ENCODE results near the gene ATG3. TPM values are rescaled to one million over a fixed set of nuclear protein-coding genes. Genes with fewer than 3 reads are reported as not detected.
"Not testable (repeated sequence)": the region's sequence is repeated elsewhere in the genome, so short reads cannot be mapped to it uniquely, and the experiment has no call there.

The ATG3 gene
- total RNA-seq, 1 experiment from 2014 or later = 27.5 TPM

GRCh38 chr3:112568642-112569041, 6.9 kb upstream of the ATG3 start:
- in situ Hi-C loops (cut with HindIII; ENCODE audit: low pct_unique_long_range_greater_than_20kb, low sequenced_read_pairs) = no loop called here
- no peak for DNase-seq (ENCODE audit: low read depth)

GRCh38 chr3:112564940-112565305, 3.2 kb upstream of the ATG3 start:
- in situ Hi-C loops (cut with HindIII; ENCODE audit: low pct_unique_long_range_greater_than_20kb, low sequenced_read_pairs) = no loop called here
- DNase-seq (ENCODE audit: low read depth) = no peak

- DNase-seq (ENCODE audit: low read depth); in situ Hi-C loops (cut with HindIII; ENCODE audit: low pct_unique_long_range_greater_than_20kb, low sequenced_read_pairs): not testable (repeated sequence)
Observed at GRCh38 chr3:112564247-112564939, 2.6 kb upstream of the ATG3 start.

- in situ Hi-C loops (cut with HindIII; ENCODE audit: low pct_unique_long_range_greater_than_20kb, low sequenced_read_pairs) = no loop called here
- DNase-seq (ENCODE audit: low read depth) = no peak
Observed at GRCh38 chr3:112561484-112561733, 353 bp downstream of the ATG3 start.

GRCh38 chr3:112560721-112561483, 860 bp downstream of the ATG3 start:
- in situ Hi-C loops (cut with HindIII; ENCODE audit: low pct_unique_long_range_greater_than_20kb, low sequenced_read_pairs) = no loop called here
- DNase-seq (ENCODE audit: low read depth) = peak; percentile 68

- in situ Hi-C loops (cut with HindIII; ENCODE audit: low pct_unique_long_range_greater_than_20kb, low sequenced_read_pairs) = no loop called here
- no peak for DNase-seq (ENCODE audit: low read depth)
Observed at GRCh38 chr3:112560307-112560706, 1.5 kb downstream of the ATG3 start.

- in situ Hi-C loops (cut with HindIII; ENCODE audit: low pct_unique_long_range_greater_than_20kb, low sequenced_read_pairs) = no loop called here
Observed at GRCh38 chr3:112557976-112558375, 3.8 kb downstream of the ATG3 start.

GRCh38 chr3:112555535-112556170, 6.1 kb downstream of the ATG3 start:
- in situ Hi-C loops (cut with HindIII; ENCODE audit: low pct_unique_long_range_greater_than_20kb, low sequenced_read_pairs) = no loop called here
- no peak for DNase-seq (ENCODE audit: low read depth)

More at GRCh38 chr3:112557976-112558375, 3.8 kb downstream of the ATG3 start:
- no peak for DNase-seq (ENCODE audit: low read depth)

GRCh38 chr3:112550859-112551258, 10.9 kb downstream of the ATG3 start:
- in situ Hi-C loops (cut with HindIII; ENCODE audit: low pct_unique_long_range_greater_than_20kb, low sequenced_read_pairs) = no loop called here

GRCh38 chr3:112546216-112546759, 15.5 kb downstream of the ATG3 start:
- DNase-seq (ENCODE audit: low read depth) = no peak
- in situ Hi-C loops (cut with HindIII; ENCODE audit: low pct_unique_long_range_greater_than_20kb, low sequenced_read_pairs) = no loop called here

More at GRCh38 chr3:112550859-112551258, 10.9 kb downstream of the ATG3 start:
- DNase-seq (ENCODE audit: low read depth) = no peak

GRCh38 chr3:112539825-112540650, 21.7 kb downstream of the ATG3 start:
- in situ Hi-C loops (cut with HindIII; ENCODE audit: low pct_unique_long_range_greater_than_20kb, low sequenced_read_pairs) = no loop called here
- DNase-seq (ENCODE audit: low read depth) = no peak

GRCh38 chr3:112531358-112531781, 30.4 kb downstream of the ATG3 start:
- in situ Hi-C loops (cut with HindIII; ENCODE audit: low pct_unique_long_range_greater_than_20kb, low sequenced_read_pairs) = no loop called here
- no peak for DNase-seq (ENCODE audit: low read depth)

- DNase-seq (ENCODE audit: low read depth) = no peak
- in situ Hi-C loops (cut with HindIII; ENCODE audit: low pct_unique_long_range_greater_than_20kb, low sequenced_read_pairs) = no loop called here
Observed at GRCh38 chr3:112530573-112530972, 31.2 kb downstream of the ATG3 start.

- DNase-seq (ENCODE audit: low read depth); in situ Hi-C loops (cut with HindIII; ENCODE audit: low pct_unique_long_range_greater_than_20kb, low sequenced_read_pairs): not testable (repeated sequence)
Observed at GRCh38 chr3:112524127-112524526, 37.6 kb downstream of the ATG3 start.

- no peak for DNase-seq (ENCODE audit: low read depth)
- in situ Hi-C loops (cut with HindIII; ENCODE audit: low pct_unique_long_range_greater_than_20kb, low sequenced_read_pairs) = no loop called here
Observed at GRCh38 chr3:112519424-112520001, 42.2 kb downstream of the ATG3 start.

GRCh38 chr3:112518970-112519369, 42.8 kb downstream of the ATG3 start:
- DNase-seq (ENCODE audit: low read depth); in situ Hi-C loops (cut with HindIII; ENCODE audit: low pct_unique_long_range_greater_than_20kb, low sequenced_read_pairs): not testable (repeated sequence)

GRCh38 chr3:112514527-112515128, 47.1 kb downstream of the ATG3 start:
- in situ Hi-C loops (cut with HindIII; ENCODE audit: low pct_unique_long_range_greater_than_20kb, low sequenced_read_pairs) = no loop called here
- DNase-seq (ENCODE audit: low read depth) = no peak

GRCh38 chr3:112512320-112512719, 49.4 kb downstream of the ATG3 start:
- DNase-seq (ENCODE audit: low read depth) = no peak
- in situ Hi-C loops (cut with HindIII; ENCODE audit: low pct_unique_long_range_greater_than_20kb, low sequenced_read_pairs) = no loop called here

All from Caki2 (cell line).